ENCODE results near the gene RFX6. TPM values are rescaled to one million over a fixed set of nuclear protein-coding genes. Genes with fewer than 3 reads are reported as not detected.
"Not testable (repeated sequence)": the region's sequence is repeated elsewhere in the genome, so short reads cannot be mapped to it uniquely, and the experiment has no call there.

Gene RFX6, protein sequence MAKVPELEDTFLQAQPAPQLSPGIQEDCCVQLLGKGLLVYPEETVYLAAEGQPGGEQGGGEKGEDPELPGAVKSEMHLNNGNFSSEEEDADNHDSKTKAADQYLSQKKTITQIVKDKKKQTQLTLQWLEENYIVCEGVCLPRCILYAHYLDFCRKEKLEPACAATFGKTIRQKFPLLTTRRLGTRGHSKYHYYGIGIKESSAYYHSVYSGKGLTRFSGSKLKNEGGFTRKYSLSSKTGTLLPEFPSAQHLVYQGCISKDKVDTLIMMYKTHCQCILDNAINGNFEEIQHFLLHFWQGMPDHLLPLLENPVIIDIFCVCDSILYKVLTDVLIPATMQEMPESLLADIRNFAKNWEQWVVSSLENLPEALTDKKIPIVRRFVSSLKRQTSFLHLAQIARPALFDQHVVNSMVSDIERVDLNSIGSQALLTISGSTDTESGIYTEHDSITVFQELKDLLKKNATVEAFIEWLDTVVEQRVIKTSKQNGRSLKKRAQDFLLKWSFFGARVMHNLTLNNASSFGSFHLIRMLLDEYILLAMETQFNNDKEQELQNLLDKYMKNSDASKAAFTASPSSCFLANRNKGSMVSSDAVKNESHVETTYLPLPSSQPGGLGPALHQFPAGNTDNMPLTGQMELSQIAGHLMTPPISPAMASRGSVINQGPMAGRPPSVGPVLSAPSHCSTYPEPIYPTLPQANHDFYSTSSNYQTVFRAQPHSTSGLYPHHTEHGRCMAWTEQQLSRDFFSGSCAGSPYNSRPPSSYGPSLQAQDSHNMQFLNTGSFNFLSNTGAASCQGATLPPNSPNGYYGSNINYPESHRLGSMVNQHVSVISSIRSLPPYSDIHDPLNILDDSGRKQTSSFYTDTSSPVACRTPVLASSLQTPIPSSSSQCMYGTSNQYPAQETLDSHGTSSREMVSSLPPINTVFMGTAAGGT
- 1 to 10 TPM in 1 of 2 donors, under 1 TPM in 1; 0.66 to 1.6 TPM for total RNA-seq

DNA sequence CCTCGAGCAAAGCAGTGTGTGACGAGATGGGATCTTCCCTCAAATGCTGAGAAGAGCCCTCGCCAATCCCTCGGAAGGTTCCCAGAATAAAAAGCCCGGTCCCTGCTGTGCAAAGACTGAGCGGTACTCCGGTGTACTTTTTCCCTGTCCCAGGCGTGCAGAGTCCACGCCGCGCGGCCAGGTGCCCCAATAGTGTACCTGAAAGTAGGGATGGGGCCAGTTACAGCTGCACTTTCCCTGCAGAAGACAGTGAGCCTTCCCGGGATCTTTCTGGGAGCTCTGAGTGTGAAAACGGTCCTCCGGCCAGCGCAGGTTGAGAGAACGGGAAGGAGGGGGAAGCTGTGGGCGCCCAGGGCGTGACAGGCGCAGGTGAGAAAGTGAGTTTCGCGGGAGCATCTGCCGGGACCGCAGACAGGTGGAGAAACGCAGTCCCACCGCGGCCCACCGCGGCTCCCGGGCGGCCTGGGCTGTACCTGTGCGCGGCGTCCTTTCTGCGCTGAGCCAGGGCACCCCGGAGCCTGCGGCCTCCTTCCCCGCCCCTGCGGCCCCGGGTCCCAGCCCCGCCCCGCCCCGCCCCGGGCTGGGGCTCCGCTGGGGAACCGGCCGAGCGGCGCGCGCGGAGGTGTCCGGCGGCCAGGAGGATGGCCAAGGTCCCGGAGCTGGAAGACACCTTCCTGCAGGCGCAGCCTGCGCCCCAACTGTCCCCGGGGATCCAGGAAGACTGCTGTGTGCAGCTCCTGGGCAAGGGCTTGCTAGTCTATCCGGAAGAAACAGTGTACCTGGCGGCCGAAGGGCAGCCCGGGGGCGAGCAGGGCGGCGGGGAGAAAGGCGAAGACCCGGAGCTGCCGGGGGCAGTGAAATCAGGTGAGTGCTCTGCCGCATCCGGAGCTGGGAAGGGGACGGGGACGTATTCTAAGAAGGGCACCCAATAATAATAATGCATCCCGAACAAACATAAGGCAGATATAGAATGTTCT is at the start of gene RFX6:
TSS of gene RFX6 (plus strand) at position 608 of the 977 bp plus-strand sequence. CDS start at position 642, 34 bp downstream.
- H3K4me1 ChIP-seq: peaks cover 16% of the 10 kb centered on the region
- peak; percentile 84 for ATAC-seq
- intact Hi-C loops (cut with DNase I): no loop called here
- TF ChIP-seq, protein P1, sequence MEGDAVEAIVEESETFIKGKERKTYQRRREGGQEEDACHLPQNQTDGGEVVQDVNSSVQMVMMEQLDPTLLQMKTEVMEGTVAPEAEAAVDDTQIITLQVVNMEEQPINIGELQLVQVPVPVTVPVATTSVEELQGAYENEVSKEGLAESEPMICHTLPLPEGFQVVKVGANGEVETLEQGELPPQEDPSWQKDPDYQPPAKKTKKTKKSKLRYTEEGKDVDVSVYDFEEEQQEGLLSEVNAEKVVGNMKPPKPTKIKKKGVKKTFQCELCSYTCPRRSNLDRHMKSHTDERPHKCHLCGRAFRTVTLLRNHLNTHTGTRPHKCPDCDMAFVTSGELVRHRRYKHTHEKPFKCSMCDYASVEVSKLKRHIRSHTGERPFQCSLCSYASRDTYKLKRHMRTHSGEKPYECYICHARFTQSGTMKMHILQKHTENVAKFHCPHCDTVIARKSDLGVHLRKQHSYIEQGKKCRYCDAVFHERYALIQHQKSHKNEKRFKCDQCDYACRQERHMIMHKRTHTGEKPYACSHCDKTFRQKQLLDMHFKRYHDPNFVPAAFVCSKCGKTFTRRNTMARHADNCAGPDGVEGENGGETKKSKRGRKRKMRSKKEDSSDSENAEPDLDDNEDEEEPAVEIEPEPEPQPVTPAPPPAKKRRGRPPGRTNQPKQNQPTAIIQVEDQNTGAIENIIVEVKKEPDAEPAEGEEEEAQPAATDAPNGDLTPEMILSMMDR (IDR thresholded peaks at IDR 0.05): no peak
- TF ChIP-seq POLR2A (IDR thresholded peaks at IDR 0.05): no peak
- H3K9me3 ChIP-seq: no peaks in the 10 kb centered on the region
- 1 to 3% methylated on average over 25 to 61 of the region's 73 CpGs for WGBS, 2 donors
- no peak within 1 kb of the TSS for H3K27ac ChIP-seq
- H3K36me3 ChIP-seq (replicated peaks in 1 of 2; ENCODE audit: insufficient read depth in 1 of 2, low read depth in 2 of 2): no peaks in the 10 kb centered on the region
- H3K27me3 ChIP-seq: peaks cover 0 to 16% of the 10 kb centered on the region in 2 donors
- peak; percentile 17 to 37 (median 30) for DNase-seq
- H3K4me3 ChIP-seq: peak within 1 kb of the TSS in 1 of 2 donors; percentile 35

DNA sequence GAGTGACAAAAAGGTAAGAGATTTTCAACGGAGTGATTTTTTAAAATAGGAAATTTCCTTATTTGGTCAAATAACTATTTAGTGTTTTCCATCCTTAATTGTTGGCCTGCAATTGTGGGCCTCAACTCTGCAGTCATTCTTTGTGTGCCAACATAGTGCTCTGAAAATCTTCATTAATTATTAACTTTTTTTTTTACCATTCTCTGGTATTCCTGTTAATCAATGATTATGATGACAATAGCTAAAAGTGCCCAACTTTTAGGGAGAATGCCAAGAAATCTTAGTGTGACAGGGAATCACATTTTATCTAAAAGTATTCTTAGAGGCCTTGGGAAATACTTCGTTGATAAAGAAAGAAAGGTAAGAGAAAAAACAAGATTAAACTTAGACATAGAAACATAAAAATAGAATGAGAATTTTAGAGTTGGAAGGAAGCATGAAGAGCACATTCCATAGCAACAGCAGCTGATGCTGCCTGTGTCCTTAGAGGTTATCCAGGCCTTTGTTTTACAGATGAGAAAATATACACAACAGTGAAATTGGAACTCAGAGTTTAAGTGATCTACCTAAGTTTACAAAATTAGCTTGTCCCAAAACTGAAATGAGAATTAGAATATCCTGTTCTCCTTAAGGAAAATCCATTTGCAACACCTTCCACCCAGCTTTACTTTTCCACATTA is 49.3 kb upstream of the RFX6 start:
- H3K4me3 ChIP-seq: no peak overlapping the region
- no peaks in the 10 kb centered on the region for H3K36me3 ChIP-seq (replicated peaks in 1 of 2; ENCODE audit: insufficient read depth in 1 of 2, low read depth in 2 of 2)
- WGBS, 2 donors: 39 to 42% methylated on average over 2 of the region's 2 CpGs
- DNase-seq (no peak), ATAC-seq (no peak)
- intact Hi-C loops (cut with DNase I): no loop called here
- no peak overlapping the region for H3K27ac ChIP-seq
- no peaks in the 10 kb centered on the region for H3K4me1 ChIP-seq
- no peaks in the 10 kb centered on the region for H3K27me3 ChIP-seq
- TF ChIP-seq, protein P1 (IDR thresholded peaks at IDR 0.05): no peak
- TF ChIP-seq POLR2A (IDR thresholded peaks at IDR 0.05): no peak
- no peaks in the 10 kb centered on the region for H3K9me3 ChIP-seq

DNA sequence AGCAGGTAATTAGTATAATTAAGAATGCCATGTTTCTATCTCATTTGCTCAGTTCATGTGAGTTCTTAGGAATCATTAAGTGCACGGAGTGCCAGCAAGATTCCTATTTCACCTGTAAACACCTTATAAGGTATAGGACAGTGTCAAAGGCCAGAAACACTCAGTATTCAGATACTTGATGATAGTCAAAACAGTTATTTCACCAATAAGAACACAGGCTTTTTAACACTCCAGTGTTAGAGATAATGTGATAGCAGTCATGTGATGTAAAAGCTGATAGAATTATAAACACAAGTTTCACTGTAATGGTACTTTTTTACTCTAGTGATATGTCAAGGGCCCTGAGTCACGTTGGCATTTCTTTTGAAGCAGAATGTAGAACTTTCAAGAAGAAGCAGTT is 48.1 kb upstream of the RFX6 start, which contains the start of gene GPRC6A:
TSS of gene GPRC6A (minus strand) at position 101 of the 400 bp plus-strand sequence. CDS start at position 31, 70 bp downstream.
- no peaks in the 10 kb centered on the region for H3K27me3 ChIP-seq
- 65 to 68% methylated on average over 2 of the region's 2 CpGs for WGBS, 2 donors
- H3K4me3 ChIP-seq: no peak within 1 kb of the TSS
- no peak for TF ChIP-seq POLR2A (IDR thresholded peaks at IDR 0.05)
- TF ChIP-seq, protein P1 (IDR thresholded peaks at IDR 0.05): no peak
- ATAC-seq (no peak), DNase-seq (no peak)
- H3K27ac ChIP-seq: no peak within 1 kb of the TSS
- intact Hi-C loops (cut with DNase I): no loop called here
- H3K9me3 ChIP-seq: no peaks in the 10 kb centered on the region
- no peaks in the 10 kb centered on the region for H3K4me1 ChIP-seq
- H3K36me3 ChIP-seq (replicated peaks in 1 of 2; ENCODE audit: insufficient read depth in 1 of 2, low read depth in 2 of 2): no peaks in the 10 kb centered on the region

DNA sequence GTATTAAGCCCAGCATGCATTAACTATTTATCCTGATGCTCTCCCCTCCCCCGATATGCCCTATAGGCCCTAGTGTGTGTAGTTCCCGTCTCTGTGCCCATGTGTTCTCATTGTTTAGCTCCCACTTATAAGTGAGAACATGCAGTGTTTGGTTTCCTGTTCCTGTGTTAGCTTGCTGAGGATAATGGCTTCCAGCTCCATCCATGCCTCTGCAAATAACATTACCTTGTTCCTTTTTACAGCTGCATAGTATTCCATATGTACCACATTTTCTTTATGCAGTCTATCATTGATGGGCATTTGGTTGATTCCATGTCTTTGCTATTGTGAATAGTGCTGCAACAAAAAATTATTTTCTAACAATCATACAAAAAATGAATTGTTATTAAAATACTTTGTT is 42.5 kb upstream of the RFX6 start:
- intact Hi-C loops (cut with DNase I); DNase-seq; H3K36me3 ChIP-seq (replicated peaks in 1 of 2; ENCODE audit: insufficient read depth in 1 of 2, low read depth in 2 of 2); H3K4me3 ChIP-seq; ATAC-seq; H3K27me3 ChIP-seq; H3K9me3 ChIP-seq; H3K27ac ChIP-seq; H3K4me1 ChIP-seq: not testable (repeated sequence)
- 72 to 84% methylated on average over 2 of the region's 2 CpGs for WGBS, 2 donors

All from body of pancreas (tissue), 4 donors.